Measurements from ENCODE around the gene ARHGEF28. TPM values are rescaled to one million over a fixed set of nuclear protein-coding genes. Genes with fewer than 3 reads are reported as not detected.

The ARHGEF28 gene
- total and polyA plus RNA-seq, 2 of the 13 experiments (the other 11 are each of a cell fraction or from before 2014, with no cell fraction given): 17.4 to 34.1 TPM

DNA sequence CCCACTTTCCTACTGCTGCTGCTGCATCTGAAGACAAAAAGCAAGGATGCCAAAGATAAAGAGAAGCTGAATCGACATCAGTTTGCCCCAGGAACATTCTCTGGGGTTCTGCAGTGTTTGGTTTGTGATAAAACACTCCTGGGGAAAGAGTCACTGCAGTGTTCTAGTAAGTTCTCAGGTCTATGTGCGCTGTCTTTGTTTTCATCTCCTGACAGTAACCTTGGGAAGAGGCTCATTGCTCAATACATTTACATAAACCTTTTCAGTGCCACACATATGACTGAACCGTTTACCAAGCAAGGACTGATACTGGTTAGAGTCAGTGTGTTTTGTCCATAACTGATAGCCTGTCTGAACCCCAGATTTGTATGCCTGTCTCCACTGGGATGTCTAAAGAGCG, 232.1 kb downstream of the ARHGEF28 start (continued):
- TF ChIP-seq, protein P1, sequence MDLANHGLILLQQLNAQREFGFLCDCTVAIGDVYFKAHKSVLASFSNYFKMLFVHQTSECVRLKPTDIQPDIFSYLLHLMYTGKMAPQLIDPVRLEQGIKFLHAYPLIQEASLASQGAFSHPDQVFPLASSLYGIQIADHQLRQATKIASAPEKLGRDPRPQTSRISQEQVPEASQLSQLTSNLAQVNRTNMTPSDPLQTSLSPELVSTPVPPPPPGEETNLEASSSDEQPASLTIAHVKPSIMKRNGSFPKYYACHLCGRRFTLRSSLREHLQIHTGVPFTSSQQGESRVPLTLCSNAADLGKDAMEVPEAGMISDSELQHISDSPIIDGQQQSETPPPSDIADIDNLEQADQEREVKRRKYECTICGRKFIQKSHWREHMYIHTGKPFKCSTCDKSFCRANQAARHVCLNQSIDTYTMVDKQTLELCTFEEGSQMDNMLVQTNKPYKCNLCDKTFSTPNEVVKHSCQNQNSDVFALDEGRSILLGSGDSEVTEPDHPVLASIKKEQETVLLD (CRISPR knock-in tag; IDR thresholded peaks at IDR 0.05; ENCODE audit: low read depth): no peak
- TF ChIP-seq SETDB1 (CRISPR knock-in tag; IDR thresholded peaks at IDR 0.05; ENCODE audit: borderline replicate concordance): no peak
- TF ChIP-seq RBM39 (IDR thresholded peaks at IDR 0.05; ENCODE audit: low read depth, low read length, poor library complexity, severe bottlenecking): no peak
- TF ChIP-seq ZFP1 (CRISPR knock-in tag; IDR thresholded peaks at IDR 0.05): peak; percentile 57; the same call in 1 of the 2 replicates
- no peak for TF ChIP-seq ZSCAN20 (CRISPR knock-in tag; IDR thresholded peaks at IDR 0.05; ENCODE audit: borderline replicate concordance)
- TF ChIP-seq POLR2A (IDR thresholded peaks at IDR 0.05; ENCODE audit: insufficient read depth in 1 of 2, low read depth in 2 of 2, low read length in 2 of 2): no peak
- TF ChIP-seq, protein P2, sequence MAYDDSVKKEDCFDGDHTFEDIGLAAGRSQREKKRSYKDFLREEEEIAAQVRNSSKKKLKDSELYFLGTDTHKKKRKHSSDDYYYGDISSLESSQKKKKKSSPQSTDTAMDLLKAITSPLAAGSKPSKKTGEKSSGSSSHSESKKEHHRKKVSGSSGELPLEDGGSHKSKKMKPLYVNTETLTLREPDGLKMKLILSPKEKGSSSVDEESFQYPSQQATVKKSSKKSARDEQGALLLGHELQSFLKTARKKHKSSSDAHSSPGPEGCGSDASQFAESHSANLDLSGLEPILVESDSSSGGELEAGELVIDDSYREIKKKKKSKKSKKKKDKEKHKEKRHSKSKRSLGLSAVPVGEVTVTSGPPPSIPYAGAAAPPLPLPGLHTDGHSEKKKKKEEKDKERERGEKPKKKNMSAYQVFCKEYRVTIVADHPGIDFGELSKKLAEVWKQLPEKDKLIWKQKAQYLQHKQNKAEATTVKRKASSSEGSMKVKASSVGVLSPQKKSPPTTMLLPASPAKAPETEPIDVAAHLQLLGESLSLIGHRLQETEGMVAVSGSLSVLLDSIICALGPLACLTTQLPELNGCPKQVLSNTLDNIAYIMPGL (CRISPR knock-in tag; IDR thresholded peaks at IDR 0.05; ENCODE audit: borderline replicate concordance in 1 of 2, low read depth in 1 of 2): no peak
- no peak for TF ChIP-seq ZNF101 (CRISPR knock-in tag; IDR thresholded peaks at IDR 0.05; ENCODE audit: borderline replicate concordance, low read depth)
- TF ChIP-seq ZNF761 (CRISPR knock-in tag; conservative IDR thresholded peaks at IDR 0.05): no peak
- TF ChIP-seq, protein P3, sequence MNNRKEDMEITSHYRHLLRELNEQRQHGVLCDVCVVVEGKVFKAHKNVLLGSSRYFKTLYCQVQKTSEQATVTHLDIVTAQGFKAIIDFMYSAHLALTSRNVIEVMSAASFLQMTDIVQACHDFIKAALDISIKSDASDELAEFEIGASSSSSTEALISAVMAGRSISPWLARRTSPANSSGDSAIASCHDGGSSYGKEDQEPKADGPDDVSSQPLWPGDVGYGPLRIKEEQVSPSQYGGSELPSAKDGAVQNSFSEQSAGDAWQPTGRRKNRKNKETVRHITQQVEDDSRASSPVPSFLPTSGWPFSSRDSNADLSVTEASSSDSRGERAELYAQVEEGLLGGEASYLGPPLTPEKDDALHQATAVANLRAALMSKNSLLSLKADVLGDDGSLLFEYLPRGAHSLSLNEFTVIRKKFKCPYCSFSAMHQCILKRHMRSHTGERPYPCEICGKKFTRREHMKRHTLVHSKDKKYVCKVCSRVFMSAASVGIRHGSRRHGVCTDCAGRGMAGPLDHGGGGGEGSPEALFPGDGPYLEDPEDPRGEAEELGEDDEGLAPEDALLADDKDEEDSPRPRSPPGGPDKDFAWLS (CRISPR knock-in tag; IDR thresholded peaks at IDR 0.05; ENCODE audit: borderline replicate concordance): no peak
- peak in 1 of 2 experiments; percentile 19; a peak in 1 of 4 replicates for TF ChIP-seq KLF16 (CRISPR knock-in tag; IDR thresholded peaks at IDR 0.05)
- TF ChIP-seq, protein P4, sequence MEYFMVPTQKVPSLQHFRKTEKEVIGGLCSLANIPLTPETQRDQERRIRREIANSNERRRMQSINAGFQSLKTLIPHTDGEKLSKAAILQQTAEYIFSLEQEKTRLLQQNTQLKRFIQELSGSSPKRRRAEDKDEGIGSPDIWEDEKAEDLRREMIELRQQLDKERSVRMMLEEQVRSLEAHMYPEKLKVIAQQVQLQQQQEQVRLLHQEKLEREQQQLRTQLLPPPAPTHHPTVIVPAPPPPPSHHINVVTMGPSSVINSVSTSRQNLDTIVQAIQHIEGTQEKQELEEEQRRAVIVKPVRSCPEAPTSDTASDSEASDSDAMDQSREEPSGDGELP (IDR thresholded peaks at IDR 0.05; ENCODE audit: borderline replicate concordance, low read depth): peak; percentile 54; the same call in 1 of the 2 replicates
- TF ChIP-seq MBD4 (IDR thresholded peaks at IDR 0.05; ENCODE audit: borderline replicate concordance, low read length): no peak
- no peak for TF ChIP-seq SNRNP70 (IDR thresholded peaks at IDR 0.05; ENCODE audit: low read depth, low read length)
- TF ChIP-seq, protein P5, sequence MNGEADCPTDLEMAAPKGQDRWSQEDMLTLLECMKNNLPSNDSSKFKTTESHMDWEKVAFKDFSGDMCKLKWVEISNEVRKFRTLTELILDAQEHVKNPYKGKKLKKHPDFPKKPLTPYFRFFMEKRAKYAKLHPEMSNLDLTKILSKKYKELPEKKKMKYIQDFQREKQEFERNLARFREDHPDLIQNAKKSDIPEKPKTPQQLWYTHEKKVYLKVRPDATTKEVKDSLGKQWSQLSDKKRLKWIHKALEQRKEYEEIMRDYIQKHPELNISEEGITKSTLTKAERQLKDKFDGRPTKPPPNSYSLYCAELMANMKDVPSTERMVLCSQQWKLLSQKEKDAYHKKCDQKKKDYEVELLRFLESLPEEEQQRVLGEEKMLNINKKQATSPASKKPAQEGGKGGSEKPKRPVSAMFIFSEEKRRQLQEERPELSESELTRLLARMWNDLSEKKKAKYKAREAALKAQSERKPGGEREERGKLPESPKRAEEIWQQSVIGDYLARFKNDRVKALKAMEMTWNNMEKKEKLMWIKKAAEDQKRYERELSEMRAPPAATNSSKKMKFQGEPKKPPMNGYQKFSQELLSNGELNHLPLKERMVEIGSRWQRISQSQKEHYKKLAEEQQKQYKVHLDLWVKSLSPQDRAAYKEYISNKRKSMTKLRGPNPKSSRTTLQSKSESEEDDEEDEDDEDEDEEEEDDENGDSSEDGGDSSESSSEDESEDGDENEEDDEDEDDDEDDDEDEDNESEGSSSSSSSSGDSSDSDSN (CRISPR knock-in tag; IDR thresholded peaks at IDR 0.05): no peak
- TF ChIP-seq RFXAP (CRISPR knock-in tag; IDR thresholded peaks at IDR 0.05; ENCODE audit: borderline replicate concordance): no peak
- TF ChIP-seq, protein P6, sequence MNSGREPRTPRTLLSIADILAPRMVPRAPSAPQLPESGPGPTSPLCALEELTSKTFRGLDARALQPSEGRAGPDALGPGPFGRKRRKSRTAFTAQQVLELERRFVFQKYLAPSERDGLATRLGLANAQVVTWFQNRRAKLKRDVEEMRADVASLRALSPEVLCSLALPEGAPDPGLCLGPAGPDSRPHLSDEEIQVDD (CRISPR knock-in tag; IDR thresholded peaks at IDR 0.05; ENCODE audit: borderline replicate concordance): no peak
